22Rv1 (cell line): ENCODE results near the gene RNF157.

Experiments
- H3K27ac ChIP-seq: fragments of 450-650 bp; 2 replicates; pipeline ENCODE4 v1.5.1; 2017
- CTCF ChIP-seq: fragments of 450-650 bp; IDR thresholded peaks from 2 replicates; pipeline ENCODE4 v1.5.1; 2017; ENCODE audit warnings: mild to moderate bottlenecking
- ZFX ChIP-seq: fragments of 450-650 bp; IDR thresholded peaks from 2 replicates; pipeline ENCODE4 v1.6.1; 2017; ENCODE audit warnings: antibody characterized with exemption, borderline replicate concordance

Gene RNF157

GRCh38 chr17:76277300-76278267 is 37.3 kb upstream of the RNF157 start:
- TF ChIP-seq ZFX (no peak), CTCF (no peak)
- no peak overlapping the region for H3K27ac ChIP-seq

GRCh38 chr17:76276461-76277299 is 36.4 kb upstream of the RNF157 start:
- no peak for TF ChIP-seq CTCF
- TF ChIP-seq ZFX, result no peak
- H3K27ac ChIP-seq, result no peak overlapping the region

- TF ChIP-seq CTCF, result no peak
- TF ChIP-seq ZFX, result no peak
- H3K27ac ChIP-seq, result no peak overlapping the region
Measured at GRCh38 chr17:76276069-76276431, 35.8 kb upstream of the RNF157 start.

- TF ChIP-seq ZFX, result no peak
- no peak for TF ChIP-seq CTCF
- no peak overlapping the region for H3K27ac ChIP-seq
Measured at GRCh38 chr17:76275382-76276068, 35.2 kb upstream of the RNF157 start.

- H3K27ac ChIP-seq, result no peak overlapping the region
- no peak for TF ChIP-seq ZFX
- no peak for TF ChIP-seq CTCF
Measured at GRCh38 chr17:76274112-76274956, 34.0 kb upstream of the RNF157 start.

- TF ChIP-seq CTCF (no peak), ZFX (no peak)
- H3K27ac ChIP-seq, result no peak overlapping the region
Measured at GRCh38 chr17:76273445-76274111, 33.3 kb upstream of the RNF157 start.
